Esophagus mucosa (tissue), 1 donor: Measurements from ENCODE around the gene LPP. TPM values are rescaled to one million over a fixed set of nuclear protein-coding genes. Genes with fewer than 3 reads are reported as not detected.
A peak's percentile ranks its signal among the peaks of the same experiment; 100 is the strongest.

Experiments used
- ATAC-seq: fragments of 200-7000 bp; cut with Tn5 transposase; one replicate; pipeline ENCODE4 v1.9.1; 2020
- total RNA-seq: library from RNA; stranded (reverse); gene quantifications from one replicate; pipeline ENCODE4 v1.2.4, GENCODE V29; 2023
- donor health status: DM: yes; HTN: yes; CAD: no.

The LPP gene
- total RNA-seq, 1 donor from 2014 or later: 89.0 TPM

- peak; percentile 96 for ATAC-seq
These were observed 216.3 kb downstream of the LPP start for GRCh38 chr3:188370081-188370830.

GRCh38 chr3:188378786-188379185, 224.8 kb downstream of the LPP start:
- no peak for ATAC-seq

DNA sequence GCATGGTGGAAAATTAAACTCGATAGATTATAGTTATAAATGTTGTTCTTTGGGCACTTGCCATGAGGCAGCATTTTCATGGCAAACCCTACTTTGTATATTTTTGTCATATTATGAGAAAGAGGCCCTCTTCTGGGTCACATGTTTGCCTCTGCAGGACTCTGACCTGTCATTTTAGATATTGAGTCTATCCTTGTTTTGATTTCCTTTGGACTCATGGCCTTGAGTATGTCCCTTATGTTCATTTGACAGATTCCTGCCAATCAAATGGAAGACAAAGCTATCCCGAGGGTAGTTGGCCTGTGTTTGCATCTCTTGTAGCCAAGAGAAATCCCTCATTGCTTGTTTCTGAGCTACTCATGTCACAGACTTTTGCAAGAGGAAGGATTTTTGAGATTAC, 226.3 kb downstream of the LPP start:
- no peak for ATAC-seq

- no peak for ATAC-seq
These were observed 226.8 kb downstream of the LPP start for GRCh38 chr3:188380722-188381121.

DNA sequence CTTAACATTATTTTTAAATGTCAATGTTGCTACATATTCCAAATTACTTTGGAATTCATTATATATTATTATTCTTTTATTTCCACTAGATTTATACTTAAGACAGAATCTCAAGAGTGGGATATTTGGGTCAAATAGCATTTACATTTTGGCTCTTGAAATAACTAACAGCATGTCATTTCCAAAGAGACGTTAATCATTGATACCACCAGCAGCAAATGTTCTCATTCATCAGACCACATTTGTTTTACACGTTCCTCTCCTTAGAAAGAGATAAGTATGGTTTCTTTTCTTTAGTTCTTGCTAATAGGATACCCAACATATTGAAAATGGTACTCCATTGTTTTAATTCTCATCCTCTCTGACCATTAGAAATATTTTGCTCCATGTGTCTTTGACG, 229.8 kb downstream of the LPP start:
- ATAC-seq: no peak

- ATAC-seq: no peak
These were observed 231.3 kb downstream of the LPP start for GRCh38 chr3:188385295-188385694.

DNA sequence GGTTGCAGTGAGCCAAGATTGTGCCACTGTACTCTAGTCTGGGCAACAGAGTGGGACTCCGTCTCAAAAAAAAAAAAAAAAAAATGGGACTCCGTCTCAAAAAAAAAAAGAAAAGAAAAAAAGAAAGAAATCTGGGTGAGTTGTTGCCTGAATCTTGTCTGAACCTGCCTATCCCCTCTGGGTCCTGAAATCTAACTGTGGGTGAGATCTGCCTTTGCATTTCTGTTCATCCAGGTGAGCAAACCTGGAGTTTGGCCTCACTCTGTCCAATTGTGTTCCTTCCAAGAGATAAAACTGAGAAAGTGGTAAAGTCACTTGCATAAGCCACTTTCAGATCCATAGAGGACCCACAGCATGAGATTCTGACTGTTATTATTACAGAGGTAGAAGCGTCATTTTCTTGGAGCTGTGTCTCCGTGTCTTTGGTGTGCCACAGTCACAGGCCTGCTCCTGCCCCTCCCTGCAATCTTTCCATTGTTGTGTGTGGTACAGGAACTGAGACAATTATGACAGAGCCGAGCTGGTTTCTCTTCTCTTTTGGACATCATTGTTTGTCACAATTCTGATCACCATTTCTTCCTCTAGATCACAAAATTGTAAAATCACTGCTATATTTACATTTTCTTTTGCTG, 235.9 kb downstream of the LPP start:
- ATAC-seq: peak; percentile 97

- peak; percentile 13 for ATAC-seq
These were observed 236.4 kb downstream of the LPP start for GRCh38 chr3:188390343-188390718.

DNA sequence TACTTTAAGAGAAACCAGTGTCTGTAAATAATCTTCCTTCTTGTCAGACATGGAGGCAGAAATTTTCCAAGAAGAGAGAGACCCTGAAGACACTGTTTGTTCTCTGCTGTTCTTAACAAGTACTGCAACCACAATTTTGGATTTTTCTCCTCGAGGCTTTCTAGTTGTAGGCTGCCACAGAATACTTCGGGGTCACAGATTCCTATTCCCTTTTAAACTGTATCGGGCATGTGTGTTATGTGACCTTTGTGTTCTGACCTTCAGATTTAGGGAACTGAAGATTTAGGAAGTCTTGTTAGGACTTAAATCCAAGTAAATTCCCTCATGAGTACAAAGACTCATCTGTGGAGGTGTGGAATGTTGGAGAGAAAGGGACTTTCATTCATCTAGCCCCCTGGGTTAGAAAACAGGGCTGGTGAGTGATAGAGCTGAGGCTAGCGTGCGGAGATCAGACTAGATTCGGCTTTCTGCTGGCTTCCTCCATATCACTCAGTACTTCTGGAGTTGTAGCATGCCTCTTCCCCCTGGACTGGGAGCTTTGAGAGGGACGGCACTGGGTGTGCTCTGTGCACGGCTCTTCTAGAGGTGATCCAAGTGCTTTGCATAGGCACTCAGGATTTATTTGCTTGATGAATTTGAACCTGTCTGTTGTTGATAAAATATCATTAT, 237.0 kb downstream of the LPP start:
- no peak for ATAC-seq

DNA sequence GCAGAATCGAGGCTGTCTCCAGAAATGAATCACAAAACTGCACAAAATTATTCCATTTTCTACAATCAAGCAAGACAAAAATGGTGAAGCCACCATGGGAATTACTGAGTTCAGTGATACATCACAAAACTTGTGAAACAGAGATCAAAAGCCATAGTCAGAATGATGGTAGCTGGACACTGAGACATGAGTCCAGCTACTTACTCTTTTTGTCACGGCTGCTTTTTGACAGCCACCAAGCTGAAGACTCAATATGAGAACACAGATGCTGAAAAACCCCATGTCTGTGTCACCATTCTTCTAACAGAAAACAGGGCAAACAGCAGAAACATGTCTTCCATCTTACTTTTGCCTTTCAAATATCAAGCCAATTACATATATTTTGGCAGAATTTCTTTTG, 237.6 kb downstream of the LPP start:
- ATAC-seq: no peak

- no peak for ATAC-seq
These were observed 238.1 kb downstream of the LPP start for GRCh38 chr3:188392076-188392475.

- no peak for ATAC-seq
These were observed 240.7 kb downstream of the LPP start for GRCh38 chr3:188394623-188395022.

DNA sequence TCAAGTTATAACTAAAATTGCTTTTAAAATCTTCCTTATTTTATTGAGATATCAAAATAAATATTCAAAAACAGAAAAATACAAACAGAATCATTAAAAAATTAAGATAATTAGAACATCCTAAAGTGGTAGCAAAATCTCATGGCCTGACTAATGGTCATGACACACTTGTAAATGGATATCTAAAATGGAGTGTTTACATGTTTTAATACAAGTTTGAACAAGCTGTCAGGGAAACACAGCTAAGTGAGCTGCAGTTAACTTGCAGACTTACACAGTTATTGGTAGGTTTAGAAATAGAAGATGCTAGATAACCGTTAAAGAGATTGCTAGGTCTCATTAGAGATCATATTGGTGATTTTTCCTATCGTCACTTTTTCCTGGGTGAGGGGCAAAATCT, 242.3 kb downstream of the LPP start:
- ATAC-seq: no peak

- no peak for ATAC-seq
These were observed 242.9 kb downstream of the LPP start for GRCh38 chr3:188396900-188397299.

GRCh38 chr3:188397766-188398705, 244.1 kb downstream of the LPP start:
- ATAC-seq: no peak

- peak; percentile 32 for ATAC-seq
These were observed 246.7 kb downstream of the LPP start for GRCh38 chr3:188400494-188401243.

DNA sequence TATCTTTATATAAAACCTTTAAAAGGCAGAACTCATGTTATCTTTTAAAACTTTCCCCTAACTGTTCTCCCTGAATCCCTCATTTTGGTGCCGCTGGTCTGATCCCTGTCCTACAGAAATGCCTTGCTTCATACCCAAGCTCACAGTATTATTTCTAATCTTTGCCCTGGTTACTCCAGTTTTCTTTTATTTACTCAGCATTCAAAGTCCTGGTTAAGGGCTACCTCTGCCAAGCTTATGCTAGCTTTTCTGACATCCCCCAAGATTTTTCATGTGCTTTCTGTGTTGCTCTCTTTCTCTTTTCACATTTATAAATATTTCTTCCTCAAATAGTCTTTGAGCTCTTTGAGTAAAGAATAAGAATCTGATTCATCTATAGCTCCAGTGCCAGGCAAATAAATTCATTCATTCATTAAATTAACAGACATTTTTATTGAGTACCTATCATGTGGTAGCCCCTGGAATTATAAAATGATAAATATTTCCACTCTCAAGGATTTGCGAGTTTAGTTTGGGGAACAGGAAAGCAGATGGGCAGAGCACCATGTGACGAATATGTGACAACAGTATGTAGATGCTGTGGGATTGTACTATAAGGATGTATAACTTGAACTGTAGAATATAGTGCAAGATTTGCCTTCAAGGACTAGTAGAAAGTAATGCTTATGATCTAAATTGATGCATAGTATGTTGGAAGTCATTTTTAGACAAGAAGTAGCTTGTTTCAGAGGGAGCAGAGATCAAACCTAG, 247.5 kb downstream of the LPP start:
- ATAC-seq: no peak

DNA sequence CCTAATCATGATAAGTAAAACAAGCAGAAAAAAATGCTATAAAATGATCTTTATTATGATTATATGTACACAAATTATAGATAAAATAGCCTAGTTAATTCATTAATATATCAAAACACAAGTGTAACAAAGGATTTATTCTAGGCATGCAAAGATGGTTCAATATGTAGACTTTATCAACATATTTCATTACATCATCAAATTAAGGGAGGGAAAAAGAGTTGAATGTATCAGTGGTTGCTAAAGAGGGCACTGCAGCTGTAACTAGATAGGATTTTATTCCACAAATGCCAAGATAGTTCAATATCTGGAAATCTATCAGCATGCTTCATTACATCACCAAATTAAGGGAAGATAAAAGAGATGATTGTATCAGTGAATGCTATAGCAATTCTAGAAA, 248.3 kb downstream of the LPP start:
- ATAC-seq: no peak

- no peak for ATAC-seq
These were observed 249.4 kb downstream of the LPP start for GRCh38 chr3:188403404-188403803.

GRCh38 chr3:188404124-188404523, 250.2 kb downstream of the LPP start:
- no peak for ATAC-seq

GRCh38 chr3:188404701-188405100, 250.7 kb downstream of the LPP start:
- ATAC-seq: no peak
